ENCODE results near the gene UBE2Z. TPM values are rescaled to one million over a fixed set of nuclear protein-coding genes. Genes with fewer than 3 reads are reported as not detected.

The UBE2Z gene
- total and polyA plus RNA-seq, 2 of the 13 experiments (the other 11 are each of a cell fraction or from before 2014, with no cell fraction given), result 63.2 to 122 TPM

- no TSS peak for BruUV-seq (replicated peaks)
Measured at GRCh38 chr17:48915459-48916282, 7.5 kb downstream of the UBE2Z start.

GRCh38 chr17:48925251-48925990, 17.2 kb downstream of the UBE2Z start:
- ATAC-seq (no peak), FAIRE-seq (no peak), DNase-seq (ENCODE audit: low spot score) (no peak)
- Histone ChIP-seq H2AFZ (ENCODE audit: low read length) (no peak overlapping the region), H3K9me3 (ENCODE audit: low read length) (no peaks in the 10 kb centered on the region), H3K27me3 (ENCODE audit: control insufficient read depth in 1 of 2, insufficient read depth in 2 of 2, low read length in 2 of 2) (no peaks in the 10 kb centered on the region), H3K4me1 (ENCODE audit: insufficient read depth, low read length) (peaks cover 10% of the 10 kb centered on the region), H3K4me2 (ENCODE audit: low read depth, low read length) (no peak overlapping the region), H3K9ac (ENCODE audit: insufficient read depth, low read depth, low read length) (no peak overlapping the region), H3K27ac (ENCODE audit: extremely low read length, insufficient read depth, low read length) (no peak overlapping the region), H3K79me2 (ENCODE audit: insufficient read depth, low read length) (no peaks in the 10 kb centered on the region), H4K20me1 (ENCODE audit: insufficient read depth, low read length) (no peaks in the 10 kb centered on the region), H3K4me3 (replicated peaks in 1 of 3; ENCODE audit: insufficient read depth in 1 of 3, low read depth in 2 of 3, low read length in 3 of 3) (no peak overlapping the region), H3K36me3 (replicated peaks in 1 of 2; ENCODE audit: control insufficient read depth in 1 of 2, insufficient read depth in 2 of 2, low read length in 2 of 2) (peaks cover 48 to 89% of the 10 kb centered on the region in 2 experiments)
- BruUV-seq (replicated peaks), result no TSS peak
- intact Hi-C loops (cut with micrococcal nuclease; ENCODE audit: unreplicated experiment) (no loop called here), in situ Hi-C loops (cut with HindIII; ENCODE audit: extremely low pct_ligation_motif_present, low pct_unique_long_range_greater_than_20kb) (no loop called here)
- ChIA-PET POLR2A (no interaction called here), CTCF (ENCODE audit: low intra/inter-chr PET ratio, low total read pairs) (no interaction called here)
- TF ChIP-seq SP2 (CRISPR knock-in tag; IDR thresholded peaks at IDR 0.05) (no peak), RBFOX2 (IDR thresholded peaks at IDR 0.05; ENCODE audit: low read depth, low read length) (0 out of 2 replicates have a peak, but pooled peaks have one; percentile 14)
- 96% methylated on average over 4 of the region's 4 CpGs for WGBS (ENCODE audit: low lambda C conversion rate)

More at GRCh38 chr17:48915459-48916282, 7.5 kb downstream of the UBE2Z start:
- TF ChIP-seq TRIM24 (CRISPR knock-in tag; IDR thresholded peaks at IDR 0.05) (no peak), CEBPB (IDR thresholded peaks at IDR 0.05; ENCODE audit: borderline replicate concordance, low read depth, low read length) (0 out of 2 replicates have a peak, but pooled peaks have one; percentile 30)
- no peaks in the 10 kb centered on the region for H3K9me3 ChIP-seq (ENCODE audit: low read length)
- no peak overlapping the region for H2AFZ ChIP-seq (ENCODE audit: low read length)
- ATAC-seq (peak; percentile 51), DNase-seq (ENCODE audit: low spot score) (no peak), FAIRE-seq (no peak)
- in situ Hi-C loops (cut with HindIII; ENCODE audit: extremely low pct_ligation_motif_present, low pct_unique_long_range_greater_than_20kb), result no loop called here
- H4K20me1 ChIP-seq (ENCODE audit: insufficient read depth, low read length), result peaks cover 24% of the 10 kb centered on the region
- no peaks in the 10 kb centered on the region for H3K27me3 ChIP-seq (ENCODE audit: control insufficient read depth in 1 of 2, insufficient read depth in 2 of 2, low read length in 2 of 2)
- peaks cover 53 to 93% of the 10 kb centered on the region in 2 experiments for H3K36me3 ChIP-seq (replicated peaks in 1 of 2; ENCODE audit: control insufficient read depth in 1 of 2, insufficient read depth in 2 of 2, low read length in 2 of 2)
- H3K79me2 ChIP-seq (ENCODE audit: insufficient read depth, low read length), result peaks cover 49% of the 10 kb centered on the region
- ChIA-PET POLR2A (interaction anchor here (0.6 to 1.0 kb wide), 3 partner anchors 12 to 81 kb away, joined by 3 to 4 read pairs (median 4); partner anchors contain the start of gene ATP5MC1), CTCF (ENCODE audit: low intra/inter-chr PET ratio, low total read pairs) (no interaction called here)
- no peak overlapping the region for H3K9ac ChIP-seq (ENCODE audit: insufficient read depth, low read depth, low read length)
- intact Hi-C loops (cut with micrococcal nuclease; ENCODE audit: unreplicated experiment), result no loop called here
- 76% methylated on average over 5 of the region's 5 CpGs for WGBS (ENCODE audit: low lambda C conversion rate)
- H3K4me2 ChIP-seq (ENCODE audit: low read depth, low read length), result no peak overlapping the region
- no peak overlapping the region for H3K4me3 ChIP-seq (replicated peaks in 1 of 3; ENCODE audit: insufficient read depth in 1 of 3, low read depth in 2 of 3, low read length in 3 of 3)
- peaks cover 25% of the 10 kb centered on the region for H3K4me1 ChIP-seq (ENCODE audit: insufficient read depth, low read length)
- no peak overlapping the region for H3K27ac ChIP-seq (ENCODE audit: extremely low read length, insufficient read depth, low read length)

Data from HepG2 (cell line).